Omental fat pad (tissue), 4 donors: ENCODE data around the gene STAG1. TPM values are rescaled to one million over a fixed set of nuclear protein-coding genes. Genes with fewer than 3 reads are reported as not detected.
"Not testable (repeated sequence)": the region's sequence is repeated elsewhere in the genome, so short reads cannot be mapped to it uniquely, and the experiment has no call there.

Source experiments
- ATAC-seq: fragments of 150-250 bp; one replicate; pipeline ENCODE4 v1.9.1; 2016; ENCODE audit warnings: mild to moderate bottlenecking, moderate library complexity; ENCODE audit not compliant: low FRiP score
- DNase-seq: peaks from one replicate; pipeline ENCODE4 v3.0.0-alpha.2; 2019; ENCODE audit warnings: low spot score
- CTCF ChIP-seq, 3 donors: fragments of 450-650 bp; IDR thresholded peaks; one replicate each; pipeline ENCODE4 v1.5.1; 2016 to 2017; ENCODE audit warnings: antibody characterized with exemption in 3 of 3, mild to moderate bottlenecking in 3 of 3, moderate library complexity in 2 of 3
- total RNA-seq, 4 donors: library from RNA; depleted of rRNA; stranded (reverse); fragments of >200 nt; gene quantifications; one replicate each; pipeline ENCODE4 v1.1.0, GENCODE V29; 2016

The STAG1 gene
- total RNA-seq, 4 donors from 2014 or later: 37.6 to 57.5 (median 41.6) TPM

GRCh38 chr3:136645915-136646314 lies 106.3 kb downstream of the STAG1 start:
- ATAC-seq: no peak
- TF ChIP-seq CTCF (IDR thresholded peaks at IDR 0.05): no peak
- DNase-seq: no peak

- no peak for TF ChIP-seq CTCF (IDR thresholded peaks at IDR 0.05)
- DNase-seq (no peak), ATAC-seq (no peak)
Measured at GRCh38 chr3:136644212-136644611, 108.0 kb downstream of the STAG1 start.

- not testable (repeated sequence) for DNase-seq, ATAC-seq
Measured at GRCh38 chr3:136643380-136643779, 108.8 kb downstream of the STAG1 start.

- ATAC-seq: no peak
- no peak for TF ChIP-seq CTCF (IDR thresholded peaks at IDR 0.05)
- no peak for DNase-seq
Measured at GRCh38 chr3:136642711-136643110, 109.5 kb downstream of the STAG1 start.

GRCh38 chr3:136639069-136639468 lies 113.1 kb downstream of the STAG1 start:
- ATAC-seq (no peak), DNase-seq (no peak)
- TF ChIP-seq CTCF (IDR thresholded peaks at IDR 0.05): no peak

- no peak for TF ChIP-seq CTCF (IDR thresholded peaks at IDR 0.05)
- DNase-seq (no peak), ATAC-seq (no peak)
Measured at GRCh38 chr3:136637176-136637575, 115.0 kb downstream of the STAG1 start.

GRCh38 chr3:136634821-136635220 lies 117.4 kb downstream of the STAG1 start:
- DNase-seq (no peak), ATAC-seq (no peak)
- no peak for TF ChIP-seq CTCF (IDR thresholded peaks at IDR 0.05)

GRCh38 chr3:136632625-136633081 lies 119.5 kb downstream of the STAG1 start:
- no peak for ATAC-seq
- no peak for TF ChIP-seq CTCF (IDR thresholded peaks at IDR 0.05)
- DNase-seq: no peak
